ENCODE measurements around the gene CCDC92.

CCDC92 gene

GRCh38 chr12:123989753-123990152 lies 17.1 kb upstream of the CCDC92 start:
- TF ChIP-seq CTCF (IDR thresholded peaks at IDR 0.05; ENCODE audit: extremely low read depth, insufficient read depth, missing control alignments), result no peak
- in situ Hi-C loops (cut with MboI; ENCODE audit: low pct_unique_long_range_greater_than_20kb, low sequenced_read_pairs, unreplicated experiment), result loop anchor here (25.0 kb wide), 1 partner anchor 352 kb away; the partner anchor contains the start of genes EIF2B1 and GTF2H3
- DNase-seq (ENCODE audit: low spot score), result no peak

GRCh38 chr12:123989168-123989567 lies 16.5 kb upstream of the CCDC92 start:
- no peak for DNase-seq (ENCODE audit: low spot score)
- in situ Hi-C loops (cut with MboI; ENCODE audit: low pct_unique_long_range_greater_than_20kb, low sequenced_read_pairs, unreplicated experiment), result loop anchor here (25.0 kb wide), 1 partner anchor 352 kb away; the partner anchor contains the start of genes EIF2B1 and GTF2H3

GRCh38 chr12:123987022-123987421 lies 14.4 kb upstream of the CCDC92 start:
- no peak for DNase-seq (ENCODE audit: low spot score)
- TF ChIP-seq CTCF (IDR thresholded peaks at IDR 0.05; ENCODE audit: extremely low read depth, insufficient read depth, missing control alignments), result no peak
- in situ Hi-C loops (cut with MboI; ENCODE audit: low pct_unique_long_range_greater_than_20kb, low sequenced_read_pairs, unreplicated experiment), result loop anchor here (25.0 kb wide), 1 partner anchor 350 kb away; the partner anchor contains the start of genes EIF2B1 and GTF2H3

More at GRCh38 chr12:123989168-123989567, 16.5 kb upstream of the CCDC92 start:
- TF ChIP-seq CTCF (IDR thresholded peaks at IDR 0.05; ENCODE audit: extremely low read depth, insufficient read depth, missing control alignments), result no peak

GRCh38 chr12:123986374-123986965 lies 13.8 kb upstream of the CCDC92 start:
- DNase-seq (ENCODE audit: low spot score), result no peak
- TF ChIP-seq CTCF (IDR thresholded peaks at IDR 0.05; ENCODE audit: extremely low read depth, insufficient read depth, missing control alignments), result no peak
- in situ Hi-C loops (cut with MboI; ENCODE audit: low pct_unique_long_range_greater_than_20kb, low sequenced_read_pairs, unreplicated experiment), result loop anchor here (25.0 kb wide), 1 partner anchor 349 kb away; the partner anchor contains the start of genes EIF2B1 and GTF2H3

- no peak for DNase-seq (ENCODE audit: low spot score)
- in situ Hi-C loops (cut with MboI; ENCODE audit: low pct_unique_long_range_greater_than_20kb, low sequenced_read_pairs, unreplicated experiment), result loop anchor here (25.0 kb wide), 1 partner anchor 348 kb away; the partner anchor contains the start of genes EIF2B1 and GTF2H3
Observed at GRCh38 chr12:123984903-123985302, 12.3 kb upstream of the CCDC92 start.

More at GRCh38 chr12:123984903-123985302, 12.3 kb upstream of the CCDC92 start:
- TF ChIP-seq CTCF (IDR thresholded peaks at IDR 0.05; ENCODE audit: extremely low read depth, insufficient read depth, missing control alignments), result no peak

All from GM13977 (cell line).